ACHN (cell line): ENCODE measurements around the gene DSCAML1.

Source experiments
- DNase-seq: peaks from one replicate; pipeline ENCODE4 v3.0.0-alpha.2; 2015
- in situ Hi-C: cut with HindIII; loops from 2 replicates; pipeline ENCODE4 v1.10.0; 2017; ENCODE audit warnings: low sequenced_read_pairs, low pct_ligation_motif_present, low pct_unique_long_range_greater_than_20kb

The DSCAML1 gene

GRCh38 chr11:117565709-117566108 lies 231.3 kb downstream of the DSCAML1 start:
- in situ Hi-C loops = no loop called here
- no peak for DNase-seq

GRCh38 chr11:117564321-117564720 lies 232.7 kb downstream of the DSCAML1 start:
- DNase-seq = no peak

GRCh38 chr11:117563556-117563955 lies 233.5 kb downstream of the DSCAML1 start:
- in situ Hi-C loops = no loop called here
- no peak for DNase-seq

More at GRCh38 chr11:117564321-117564720, 232.7 kb downstream of the DSCAML1 start:
- in situ Hi-C loops = no loop called here

GRCh38 chr11:117562136-117562535 lies 234.9 kb downstream of the DSCAML1 start:
- no peak for DNase-seq
- in situ Hi-C loops = no loop called here

GRCh38 chr11:117560780-117561530 lies 236.1 kb downstream of the DSCAML1 start:
- in situ Hi-C loops = no loop called here
- no peak for DNase-seq

GRCh38 chr11:117559698-117560097 lies 237.3 kb downstream of the DSCAML1 start:
- in situ Hi-C loops = no loop called here
- DNase-seq = no peak

- in situ Hi-C loops = no loop called here
These were observed 239.7 kb downstream of the DSCAML1 start for GRCh38 chr11:117557361-117557760.

GRCh38 chr11:117554601-117555333 lies 242.2 kb downstream of the DSCAML1 start:
- no peak for DNase-seq

More at GRCh38 chr11:117557361-117557760, 239.7 kb downstream of the DSCAML1 start:
- DNase-seq = no peak

GRCh38 chr11:117552626-117553025 lies 244.4 kb downstream of the DSCAML1 start:
- in situ Hi-C loops = no loop called here
- DNase-seq = no peak

More at GRCh38 chr11:117554601-117555333, 242.2 kb downstream of the DSCAML1 start:
- in situ Hi-C loops = no loop called here

- no peak for DNase-seq
- in situ Hi-C loops = no loop called here
These were observed 245.2 kb downstream of the DSCAML1 start for GRCh38 chr11:117551761-117552343.

GRCh38 chr11:117550466-117550865 lies 246.6 kb downstream of the DSCAML1 start:
- in situ Hi-C loops = no loop called here
- DNase-seq = no peak

GRCh38 chr11:117549417-117549816 lies 247.6 kb downstream of the DSCAML1 start:
- in situ Hi-C loops = no loop called here
- DNase-seq = no peak

GRCh38 chr11:117548876-117549275 lies 248.1 kb downstream of the DSCAML1 start:
- in situ Hi-C loops = no loop called here
- no peak for DNase-seq

- in situ Hi-C loops = no loop called here
- DNase-seq = no peak
These were observed 249.1 kb downstream of the DSCAML1 start for GRCh38 chr11:117547946-117548345.

GRCh38 chr11:117547195-117547850 lies 249.7 kb downstream of the DSCAML1 start:
- in situ Hi-C loops = no loop called here
- DNase-seq = no peak

GRCh38 chr11:117546431-117547194 lies 250.4 kb downstream of the DSCAML1 start:
- no peak for DNase-seq
- in situ Hi-C loops = no loop called here

- DNase-seq = no peak
- in situ Hi-C loops = no loop called here
These were observed 251.3 kb downstream of the DSCAML1 start for GRCh38 chr11:117545706-117546105.

- DNase-seq = no peak
- in situ Hi-C loops = no loop called here
These were observed 252.8 kb downstream of the DSCAML1 start for GRCh38 chr11:117544130-117544800.
